Femur (tissue), 1 donor: ENCODE measurements around the gene SCN3A.

Experiments
- DNase-seq: peaks from one replicate; pipeline ENCODE4 v3.0.0-alpha.2; 2017

SCN3A gene

DNA sequence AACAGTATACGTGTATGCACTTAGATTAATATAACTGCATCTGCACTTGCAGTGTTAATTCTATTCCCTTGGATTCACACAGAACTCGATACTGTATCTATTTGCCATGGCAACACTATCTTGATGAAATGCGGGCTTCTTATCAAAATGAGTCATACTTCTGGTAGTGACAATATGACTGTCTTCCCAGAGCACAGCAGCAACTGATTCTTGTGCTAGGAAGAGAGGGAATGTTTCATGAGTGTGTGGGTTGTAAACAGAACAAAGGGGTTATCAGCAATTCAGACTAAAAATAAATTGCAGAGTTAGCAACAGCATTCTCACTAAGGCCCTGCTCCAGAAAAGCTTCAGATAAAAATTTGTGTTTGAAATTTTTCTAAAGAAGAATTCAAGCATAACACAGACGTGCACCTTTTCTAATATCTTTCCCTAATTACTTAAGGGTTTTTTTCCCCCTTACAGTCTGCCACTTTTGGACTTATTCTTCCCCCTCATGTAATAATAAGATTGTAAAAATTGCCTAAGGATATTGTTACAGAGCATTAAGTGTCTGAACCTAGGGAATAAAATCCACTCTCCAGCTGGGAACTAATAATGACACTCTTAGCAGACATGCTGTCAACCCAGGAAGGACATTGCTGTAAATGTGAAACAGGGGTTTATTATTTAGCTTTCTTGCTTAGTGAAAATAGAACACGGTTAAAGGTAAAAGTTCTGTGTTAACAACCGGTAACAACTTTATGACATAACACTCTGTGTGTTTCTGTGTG is 148.6 kb downstream of the SCN3A start:
- DNase-seq: no peak

DNA sequence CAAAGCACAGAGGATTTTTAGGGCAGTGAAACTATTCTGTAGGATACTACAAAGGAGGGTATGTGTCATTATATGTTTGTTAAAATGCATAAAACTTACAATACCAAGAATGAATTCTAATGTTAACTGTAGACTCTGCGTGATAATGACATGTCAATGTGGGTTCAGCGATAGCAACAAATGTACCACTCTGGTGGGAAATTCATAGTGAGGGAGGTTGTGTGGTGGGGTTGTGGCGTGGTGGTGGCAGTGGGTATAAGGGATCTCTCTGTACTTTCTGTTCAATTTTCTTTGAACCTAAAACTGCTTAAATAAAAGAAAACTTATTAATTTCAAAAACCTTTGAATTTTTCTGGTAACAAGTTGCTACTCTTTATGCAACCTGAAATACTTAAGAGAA is 149.2 kb downstream of the SCN3A start:
- no peak for DNase-seq

DNA sequence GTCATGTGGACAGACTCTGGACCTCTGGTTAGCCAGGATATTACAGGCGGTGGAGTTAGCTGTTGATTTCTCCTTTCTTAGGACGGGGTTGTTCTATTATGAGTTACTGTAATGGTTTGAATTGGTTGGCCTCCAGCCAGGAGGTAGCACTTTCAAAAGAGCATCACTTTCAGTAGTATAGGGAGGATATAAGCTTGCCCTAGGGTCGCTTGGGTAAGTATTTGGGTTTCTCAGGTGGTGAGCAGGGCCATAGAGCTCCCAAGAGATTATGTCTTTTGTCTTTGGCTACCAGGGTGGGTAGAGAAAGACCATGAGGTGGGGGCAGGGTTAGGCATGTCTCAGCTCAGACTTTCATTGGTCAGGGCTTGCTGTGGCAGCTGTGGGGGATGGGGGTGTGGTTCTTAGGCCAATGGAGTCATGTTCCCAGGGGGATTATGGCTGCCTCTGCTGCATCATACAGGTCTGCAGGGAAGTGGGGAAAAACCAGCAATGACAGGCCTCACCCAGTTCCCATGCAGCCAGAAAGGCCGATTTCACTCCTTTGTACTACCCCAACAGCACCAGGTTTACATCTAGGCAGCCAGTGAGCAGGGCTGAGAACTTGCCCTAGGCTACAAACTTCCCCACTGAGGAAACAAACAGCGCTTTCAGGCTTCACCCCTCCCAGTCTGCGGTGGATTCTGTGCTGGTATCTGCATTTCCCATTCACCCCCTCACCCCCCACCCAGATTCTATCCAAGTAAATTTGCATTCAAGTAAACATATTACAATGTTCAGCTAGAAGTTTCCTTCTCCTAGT is 159.1 kb downstream of the SCN3A start:
- DNase-seq: no peak
